Measurements from ENCODE around the gene CEP128. TPM values are rescaled to one million over a fixed set of nuclear protein-coding genes. Genes with fewer than 3 reads are reported as not detected.

The CEP128 gene
- total RNA-seq, 1 experiment from 2014 or later: 12.0 TPM

DNA sequence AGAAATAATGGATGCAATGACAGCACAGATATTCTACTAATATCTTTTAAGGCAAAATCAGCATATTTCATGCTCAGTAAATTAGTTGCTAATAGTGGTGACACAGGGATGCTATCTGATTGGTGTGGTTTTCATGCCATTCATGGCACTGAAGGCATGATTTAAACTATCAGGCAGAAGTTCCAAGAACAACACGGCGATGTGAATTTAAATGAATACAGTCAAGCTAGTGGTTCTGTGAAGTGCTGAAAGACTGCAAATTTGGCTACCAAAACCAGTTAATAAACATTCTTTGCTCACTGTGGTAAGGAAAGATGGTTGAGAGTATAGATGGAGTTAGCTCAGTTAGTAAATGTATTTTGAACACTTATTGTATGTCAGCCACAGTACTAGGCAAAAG lies 458.2 kb downstream of the CEP128 start (continued):
- TF ChIP-seq, protein P1, sequence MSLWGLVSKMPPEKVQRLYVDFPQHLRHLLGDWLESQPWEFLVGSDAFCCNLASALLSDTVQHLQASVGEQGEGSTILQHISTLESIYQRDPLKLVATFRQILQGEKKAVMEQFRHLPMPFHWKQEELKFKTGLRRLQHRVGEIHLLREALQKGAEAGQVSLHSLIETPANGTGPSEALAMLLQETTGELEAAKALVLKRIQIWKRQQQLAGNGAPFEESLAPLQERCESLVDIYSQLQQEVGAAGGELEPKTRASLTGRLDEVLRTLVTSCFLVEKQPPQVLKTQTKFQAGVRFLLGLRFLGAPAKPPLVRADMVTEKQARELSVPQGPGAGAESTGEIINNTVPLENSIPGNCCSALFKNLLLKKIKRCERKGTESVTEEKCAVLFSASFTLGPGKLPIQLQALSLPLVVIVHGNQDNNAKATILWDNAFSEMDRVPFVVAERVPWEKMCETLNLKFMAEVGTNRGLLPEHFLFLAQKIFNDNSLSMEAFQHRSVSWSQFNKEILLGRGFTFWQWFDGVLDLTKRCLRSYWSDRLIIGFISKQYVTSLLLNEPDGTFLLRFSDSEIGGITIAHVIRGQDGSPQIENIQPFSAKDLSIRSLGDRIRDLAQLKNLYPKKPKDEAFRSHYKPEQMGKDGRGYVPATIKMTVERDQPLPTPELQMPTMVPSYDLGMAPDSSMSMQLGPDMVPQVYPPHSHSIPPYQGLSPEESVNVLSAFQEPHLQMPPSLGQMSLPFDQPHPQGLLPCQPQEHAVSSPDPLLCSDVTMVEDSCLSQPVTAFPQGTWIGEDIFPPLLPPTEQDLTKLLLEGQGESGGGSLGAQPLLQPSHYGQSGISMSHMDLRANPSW (CRISPR knock-in tag; conservative IDR thresholded peaks at IDR 0.05; ENCODE audit: low read depth): no peak
- TF ChIP-seq JAZF1 (CRISPR knock-in tag; IDR thresholded peaks at IDR 0.05) (no peak), HMGA2 (CRISPR knock-in tag; IDR thresholded peaks at IDR 0.05) (no peak), ATF1 (CRISPR knock-in tag; IDR thresholded peaks at IDR 0.05) (no peak)
- TF ChIP-seq, protein P2, sequence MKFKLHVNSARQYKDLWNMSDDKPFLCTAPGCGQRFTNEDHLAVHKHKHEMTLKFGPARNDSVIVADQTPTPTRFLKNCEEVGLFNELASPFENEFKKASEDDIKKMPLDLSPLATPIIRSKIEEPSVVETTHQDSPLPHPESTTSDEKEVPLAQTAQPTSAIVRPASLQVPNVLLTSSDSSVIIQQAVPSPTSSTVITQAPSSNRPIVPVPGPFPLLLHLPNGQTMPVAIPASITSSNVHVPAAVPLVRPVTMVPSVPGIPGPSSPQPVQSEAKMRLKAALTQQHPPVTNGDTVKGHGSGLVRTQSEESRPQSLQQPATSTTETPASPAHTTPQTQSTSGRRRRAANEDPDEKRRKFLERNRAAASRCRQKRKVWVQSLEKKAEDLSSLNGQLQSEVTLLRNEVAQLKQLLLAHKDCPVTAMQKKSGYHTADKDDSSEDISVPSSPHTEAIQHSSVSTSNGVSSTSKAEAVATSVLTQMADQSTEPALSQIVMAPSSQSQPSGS (CRISPR knock-in tag; IDR thresholded peaks at IDR 0.05; ENCODE audit: borderline replicate concordance, low read depth): no peak
- TF ChIP-seq, protein P3, sequence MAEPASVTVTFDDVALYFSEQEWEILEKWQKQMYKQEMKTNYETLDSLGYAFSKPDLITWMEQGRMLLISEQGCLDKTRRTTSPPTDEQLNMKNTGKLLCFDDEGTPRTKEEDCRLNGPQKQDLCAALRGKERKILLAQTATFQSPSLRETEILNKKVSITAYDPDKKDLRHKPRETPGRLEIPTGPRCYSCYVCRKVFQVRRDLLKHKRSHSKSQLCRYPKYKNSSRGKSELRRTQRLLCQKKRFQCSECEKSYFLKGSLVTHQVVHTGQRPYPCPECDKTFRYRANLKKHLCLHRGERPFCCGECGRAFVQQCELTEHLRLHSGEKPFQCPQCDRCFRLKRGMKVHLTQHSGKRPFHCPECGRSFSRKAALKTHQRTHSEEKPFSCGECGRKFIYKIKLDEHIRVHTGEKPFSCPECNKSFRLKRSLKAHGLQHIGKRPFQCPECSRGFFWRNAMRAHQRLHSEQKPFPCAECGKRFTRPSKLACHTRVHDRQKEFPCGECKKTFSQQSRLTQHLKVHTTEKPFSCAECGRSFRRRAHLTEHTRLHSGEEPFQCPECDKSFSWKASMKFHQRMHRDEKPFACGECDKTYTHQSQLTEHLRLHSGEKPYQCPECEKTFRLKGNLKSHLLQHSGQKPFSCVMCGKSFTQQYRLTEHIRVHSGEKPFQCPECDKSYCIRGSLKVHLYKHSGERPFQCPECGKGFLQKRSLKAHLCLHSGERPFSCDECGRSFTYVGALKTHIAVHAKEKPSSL (CRISPR knock-in tag; conservative IDR thresholded peaks at IDR 0.05): no peak
- TF ChIP-seq, protein P4, sequence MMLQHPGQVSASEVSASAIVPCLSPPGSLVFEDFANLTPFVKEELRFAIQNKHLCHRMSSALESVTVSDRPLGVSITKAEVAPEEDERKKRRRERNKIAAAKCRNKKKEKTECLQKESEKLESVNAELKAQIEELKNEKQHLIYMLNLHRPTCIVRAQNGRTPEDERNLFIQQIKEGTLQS (CRISPR knock-in tag; conservative IDR thresholded peaks at IDR 0.05): no peak

DNA sequence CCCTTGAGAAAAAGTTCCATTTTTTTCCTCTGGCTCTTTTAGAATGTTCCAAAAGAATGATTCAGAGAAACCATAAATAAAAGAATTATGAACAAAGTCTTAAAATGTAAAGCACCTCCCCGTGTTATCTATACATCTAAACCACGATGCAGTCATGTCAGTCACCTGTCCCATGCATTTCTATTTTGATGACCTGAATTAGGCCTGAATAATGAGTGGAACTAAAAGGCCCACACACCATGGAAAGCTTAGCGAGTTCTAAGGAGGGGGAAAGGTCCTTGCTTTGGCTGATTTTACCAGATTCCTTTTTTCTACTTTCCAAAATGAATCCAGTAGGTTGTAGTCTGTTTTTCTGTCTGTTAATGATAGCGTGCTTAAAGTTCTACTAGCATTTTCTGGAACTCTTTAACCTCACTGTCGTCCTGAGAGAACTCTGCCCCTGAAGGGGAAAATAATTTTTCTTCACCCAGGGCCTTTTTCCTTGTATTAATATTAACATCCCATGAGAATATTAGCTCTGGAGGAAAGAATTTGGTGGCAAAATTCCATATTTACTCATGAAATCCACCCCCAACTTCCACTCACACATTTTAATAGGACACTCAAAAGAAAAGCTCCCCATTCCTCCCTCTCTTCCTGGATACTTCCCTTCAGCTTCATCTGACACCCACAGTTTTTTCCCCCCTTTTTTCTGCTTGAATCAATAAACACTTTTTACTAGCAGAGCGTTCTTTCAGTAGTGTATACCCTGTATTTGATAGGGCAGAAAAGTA lies 464.0 kb downstream of the CEP128 start:
- DNase-seq (ENCODE audit: low spot score) (no peak), ATAC-seq (no peak)
- TF ChIP-seq MYBL2 (CRISPR knock-in tag; IDR thresholded peaks at IDR 0.05) (no peak), ZNF219 (CRISPR knock-in tag; IDR thresholded peaks at IDR 0.05; ENCODE audit: borderline replicate concordance) (no peak), PRRX2 (CRISPR knock-in tag; IDR thresholded peaks at IDR 0.05) (no peak), ZNF263 (CRISPR knock-in tag; IDR thresholded peaks at IDR 0.05; ENCODE audit: low read depth) (no peak), ZBTB21 (CRISPR knock-in tag; IDR thresholded peaks at IDR 0.05; ENCODE audit: borderline replicate concordance) (no peak), TCF7 (CRISPR knock-in tag; IDR thresholded peaks at IDR 0.05; ENCODE audit: low read depth) (no peak)
- TF ChIP-seq, protein P5, sequence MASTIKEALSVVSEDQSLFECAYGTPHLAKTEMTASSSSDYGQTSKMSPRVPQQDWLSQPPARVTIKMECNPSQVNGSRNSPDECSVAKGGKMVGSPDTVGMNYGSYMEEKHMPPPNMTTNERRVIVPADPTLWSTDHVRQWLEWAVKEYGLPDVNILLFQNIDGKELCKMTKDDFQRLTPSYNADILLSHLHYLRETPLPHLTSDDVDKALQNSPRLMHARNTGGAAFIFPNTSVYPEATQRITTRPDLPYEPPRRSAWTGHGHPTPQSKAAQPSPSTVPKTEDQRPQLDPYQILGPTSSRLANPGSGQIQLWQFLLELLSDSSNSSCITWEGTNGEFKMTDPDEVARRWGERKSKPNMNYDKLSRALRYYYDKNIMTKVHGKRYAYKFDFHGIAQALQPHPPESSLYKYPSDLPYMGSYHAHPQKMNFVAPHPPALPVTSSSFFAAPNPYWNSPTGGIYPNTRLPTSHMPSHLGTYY (CRISPR knock-in tag; IDR thresholded peaks at IDR 0.05): no peak
- TF ChIP-seq, protein P2 (CRISPR knock-in tag; IDR thresholded peaks at IDR 0.05; ENCODE audit: borderline replicate concordance, low read depth): no peak
- no peaks in the 10 kb centered on the region for H3K4me1 Mint-ChIP-seq
- peaks cover 22% of the 10 kb centered on the region for H3K36me3 Mint-ChIP-seq
- peaks cover 14% of the 10 kb centered on the region for H3K27me3 Mint-ChIP-seq (ENCODE audit: low read depth)
- peaks cover 28% of the 10 kb centered on the region for H3K9me3 Mint-ChIP-seq
- CTCF ChIA-PET: no interaction called here
- no peak overlapping the region for H3K27ac Mint-ChIP-seq
- no peak overlapping the region for H3K4me3 Mint-ChIP-seq
- POLR2A ChIA-PET: no interaction called here

All from WTC11 (cell line).